H1 (cell line): ENCODE data around the gene C11orf71. TPM values are rescaled to one million over a fixed set of nuclear protein-coding genes. Genes with fewer than 3 reads are reported as not detected.

Source experiments
- CTCF ChIA-PET: fragments of 300-600 bp; sonication (Branson Sonifier 250); formaldehyde crosslinking; loops from one replicate; lab custom pipeline; 2021; ENCODE audit not compliant: partially characterized antibody; lab: Charles Lee
- POLR2A ChIA-PET: fragments of 300-600 bp; sonication (Branson Sonifier 250); formaldehyde crosslinking; loops from one replicate; lab custom pipeline; 2021; ENCODE audit warnings: inconsistent platforms; ENCODE audit not compliant: partially characterized antibody; lab: Charles Lee
- DNase-seq, 2 experiments: peaks; one replicate each; pipeline versions ENCODE4 v3.0.0 to v3.0.0-alpha.2; 2010 to 2022; ENCODE audit warnings: low spot score in 2 of 2, low read depth in 1 of 2, mixed read lengths in 1 of 2
- FAIRE-seq: peaks from 2 replicates; lab custom pipeline; 2011; peaks lifted over from hg19 to GRCh38; lab: Jason Lieb, UNC
- H2AFZ ChIP-seq: 2 replicates; pipeline ENCODE4 v1.8.1; 2012; ENCODE audit warnings: low read length, inconsistent platforms
- H2AK5ac ChIP-seq: 2 replicates; pipeline ENCODE4 v1.6.1; 2013; ENCODE audit warnings: low read depth, low read length
- H2BK120ac ChIP-seq: replicated peaks from 2 replicates; pipeline ENCODE3; 2013; ENCODE audit warnings: low read depth, low read length, inconsistent platforms
- H2BK12ac ChIP-seq: 2 replicates; pipeline ENCODE4 v1.6.1; 2013; ENCODE audit warnings: low read depth, low read length
- H2BK15ac ChIP-seq: 2 replicates; pipeline ENCODE4 v1.6.1; 2013; ENCODE audit warnings: low read length
- H2BK20ac ChIP-seq: 2 replicates; pipeline ENCODE4 v1.6.1; 2013; ENCODE audit warnings: low read length
- H2BK5ac ChIP-seq: 2 replicates; pipeline ENCODE4 v1.6.1; 2013; ENCODE audit warnings: low read depth, low read length
- H3K14ac ChIP-seq: 2 replicates; pipeline ENCODE4 v1.6.1; 2013; ENCODE audit warnings: inconsistent platforms; ENCODE audit not compliant: insufficient read length
- H3K18ac ChIP-seq: 2 replicates; pipeline ENCODE4 v1.6.1; 2013; ENCODE audit warnings: low read length; ENCODE audit errors: extremely low read depth
- H3K23ac ChIP-seq: 2 replicates; pipeline ENCODE4 v1.6.1; 2013; ENCODE audit warnings: inconsistent platforms; ENCODE audit not compliant: insufficient read length
- H3K23me2 ChIP-seq: 2 replicates; pipeline ENCODE4 v1.6.1; 2013; ENCODE audit warnings: low read depth, low read length
- H3K27ac ChIP-seq: 2 replicates; pipeline ENCODE4 v1.6.1; 2011; ENCODE audit warnings: low read depth, low read length, inconsistent platforms
- H3K27me3 ChIP-seq, 4 experiments: replicated peaks in 1 of 4; 1 replicate in 1 of 4; 2 replicates in 3 of 4; pipeline versions ENCODE4 v1.6.1 to v1.8.1; 2011 to 2013; ENCODE audit warnings: low read length in 3 of 4, mild to moderate bottlenecking in 3 of 4, inconsistent platforms in 2 of 4, mixed read lengths in 2 of 4, moderate library complexity in 1 of 4; ENCODE audit not compliant: control insufficient read depth in 3 of 4, insufficient read depth in 3 of 4; ENCODE audit errors: extremely low read depth in 1 of 4
- H3K36me3 ChIP-seq, 4 experiments: 2 replicates each; pipeline versions ENCODE4 v1.6.1 to v1.8.1; 2011 to 2013; ENCODE audit warnings: mild to moderate bottlenecking in 4 of 4, low read length in 3 of 4, moderate library complexity in 2 of 4, control low read depth in 1 of 4, inconsistent platforms in 1 of 4; ENCODE audit not compliant: insufficient read depth in 4 of 4, control insufficient read depth in 2 of 4
- H3K4ac ChIP-seq: replicated peaks from 2 replicates; pipeline ENCODE3; 2013; ENCODE audit warnings: low read length, low read depth, mixed read lengths, inconsistent platforms; ENCODE audit not compliant: insufficient read length
- H3K4me1 ChIP-seq, 4 experiments: replicated peaks in 1 of 4; 1 replicate in 1 of 4; 2 replicates in 3 of 4; pipeline versions ENCODE4 v1.6.1 to v1.8.1; 2011 to 2013; ENCODE audit warnings: low read length in 3 of 4, inconsistent platforms in 2 of 4, mixed read lengths in 1 of 4; ENCODE audit not compliant: insufficient read depth in 4 of 4, control insufficient read depth in 3 of 4
- H3K4me2 ChIP-seq, 2 experiments: 2 replicates each; pipeline versions ENCODE4 v1.6.1 to v1.8.1; 2011 to 2013; ENCODE audit warnings: low read depth in 2 of 2, low read length in 2 of 2, control low read depth in 1 of 2, inconsistent platforms in 1 of 2, mild to moderate bottlenecking in 1 of 2; ENCODE audit not compliant: insufficient read depth in 1 of 2
- H3K4me3 ChIP-seq, 4 experiments: fragments of 200-600, 300-600 bp in 1 of 4; sonication (generic), shearing (Covaris generic), sonication (Bioruptor Twin) in 1 of 4; 2 replicates each; pipeline versions ENCODE4 v1.5.1 to v1.8.1; 2011 to 2016; ENCODE audit warnings: low read length in 4 of 4, low read depth in 3 of 4, control low read depth in 2 of 4, inconsistent platforms in 2 of 4, mild to moderate bottlenecking in 2 of 4, mixed read lengths in 1 of 4, moderate library complexity in 1 of 4; ENCODE audit not compliant: insufficient read depth in 2 of 4; ENCODE audit errors: extremely low read depth in 1 of 4
- H3K56ac ChIP-seq: replicated peaks from 2 replicates; pipeline ENCODE3; 2013; ENCODE audit warnings: low read depth, mild to moderate bottlenecking, mixed read lengths, low read length, inconsistent platforms; ENCODE audit not compliant: insufficient read length
- H3K79me1 ChIP-seq: 2 replicates; pipeline ENCODE4 v1.6.1; 2013; ENCODE audit warnings: low read depth, low read length, control low read depth
- H3K79me2 ChIP-seq, 2 experiments: 2 replicates each; pipeline versions ENCODE4 v1.6.1 to v1.8.1; 2012 to 2013; ENCODE audit warnings: low read length in 2 of 2, mild to moderate bottlenecking in 2 of 2, inconsistent platforms in 1 of 2; ENCODE audit not compliant: insufficient read depth in 2 of 2, control insufficient read depth in 1 of 2
- H3K9ac ChIP-seq, 4 experiments: replicated peaks in 1 of 4; 1 replicate in 1 of 4; 2 replicates in 3 of 4; pipeline versions ENCODE4 v1.6.1 to v1.8.1; 2011 to 2013; ENCODE audit warnings: low read depth in 3 of 4, low read length in 3 of 4, control low read depth in 2 of 4, mild to moderate bottlenecking in 2 of 4, moderate library complexity in 2 of 4, inconsistent platforms in 1 of 4; ENCODE audit errors: extremely low read depth in 1 of 4
- H3K9me3 ChIP-seq, 2 experiments: 2 replicates each; pipeline versions ENCODE4 v1.6.1 to v1.8.1; 2012 to 2013; ENCODE audit warnings: mild to moderate bottlenecking in 2 of 2, moderate library complexity in 2 of 2, control low read depth in 1 of 2, inconsistent platforms in 1 of 2, low read depth in 1 of 2, low read length in 1 of 2, mixed read lengths in 1 of 2; ENCODE audit not compliant: insufficient read depth in 2 of 2
- H4K20me1 ChIP-seq, 2 experiments: replicated peaks in 1 of 2; 2 replicates each; pipeline versions ENCODE3 to v1.8.1; 2011 to 2013; ENCODE audit warnings: inconsistent platforms in 2 of 2, low read length in 2 of 2, mild to moderate bottlenecking in 1 of 2; ENCODE audit not compliant: insufficient read depth in 2 of 2, control insufficient read depth in 1 of 2
- H4K5ac ChIP-seq: 2 replicates; pipeline ENCODE4 v1.6.1; 2013; ENCODE audit warnings: low read length, low read depth, mixed read lengths, inconsistent platforms; ENCODE audit not compliant: insufficient read length
- H4K8ac ChIP-seq: 2 replicates; pipeline ENCODE4 v1.8.0; 2013; ENCODE audit warnings: mild to moderate bottlenecking, moderate library complexity, low read length, inconsistent platforms; ENCODE audit not compliant: insufficient read depth; ENCODE audit errors: extremely low read depth
- H4K91ac ChIP-seq: replicated peaks from 2 replicates; pipeline ENCODE3; 2013; ENCODE audit warnings: low read length, mixed read lengths, inconsistent platforms; ENCODE audit not compliant: insufficient read length
- CREB1 ChIP-seq: IDR thresholded peaks from 2 replicates; pipeline ENCODE4 v1.6.1; 2012; ENCODE audit warnings: inconsistent platforms
- EGR1 ChIP-seq: IDR thresholded peaks from 2 replicates; pipeline ENCODE4 v1.6.1; 2011; ENCODE audit warnings: low read depth, low read length, borderline replicate concordance
- FOSL1 ChIP-seq: IDR thresholded peaks from 2 replicates; pipeline ENCODE4 v1.6.1; 2011; ENCODE audit warnings: mild to moderate bottlenecking, low read depth, low read length, moderate library complexity; ENCODE audit not compliant: insufficient read depth
- RAD21 ChIP-seq, 2 experiments: IDR thresholded peaks in 1 of 2; conservative IDR thresholded peaks in 1 of 2; 2 replicates each; pipeline ENCODE4 v1.6.1; 2011; ENCODE audit warnings: low read depth in 2 of 2, low read length in 2 of 2, improper control_type of control experiment in 1 of 2, inconsistent platforms in 1 of 2, mild to moderate bottlenecking in 1 of 2, moderate library complexity in 1 of 2
- SIRT6 ChIP-seq: IDR thresholded peaks from one replicate; pipeline ENCODE4 v1.7.1; 2012; ENCODE audit warnings: low read length, inconsistent platforms
- SP1 ChIP-seq: IDR thresholded peaks from 2 replicates; pipeline ENCODE4 v1.6.1; 2011; ENCODE audit warnings: low read depth, low read length
- SP4 ChIP-seq: IDR thresholded peaks from 2 replicates; pipeline ENCODE4 v1.6.1; 2012; ENCODE audit warnings: low read length, inconsistent platforms
- TAF1 ChIP-seq: IDR thresholded peaks from 2 replicates; pipeline ENCODE4 v1.6.1; 2011; ENCODE audit warnings: mild to moderate bottlenecking, low read depth, low read length
- TEAD4 ChIP-seq: IDR thresholded peaks from 2 replicates; pipeline ENCODE4 v1.6.1; 2012; ENCODE audit warnings: low read depth, low read length, inconsistent platforms, mixed read lengths
- WGBS, 2 experiments: shearing (Covaris generic) in 1 of 2; methylation state at CpG; one replicate each; pipeline versions ENCODE4 v1.1.6 to v1.1.7; 2013 to 2015; ENCODE audit warnings: low lambda C conversion rate in 2 of 2, mixed read lengths in 2 of 2, inconsistent platforms in 1 of 2, low coverage in 1 of 2, missing lambda C conversion rate in 1 of 2; ENCODE audit not compliant: insufficient replicate concordance in 2 of 2, insufficient coverage in 1 of 2, insufficient read length in 1 of 2; ENCODE audit errors: extremely low coverage in 1 of 2, missing lambda C conversion rate in 1 of 2; 5-methylcytosine and 5-hydroxymethylcytosine counted together
- polyA plus RNA-seq, 7 experiments: library from polyadenylated mRNA; depleted of rRNA in 3 of 7; stranded (reverse) in 5 of 7; unstranded in 2 of 7; fragments of >200 nt in 5 of 7; fragments of 200-250 nt in 2 of 7; gene quantifications; 1 replicate in 5 of 7; 2 replicates in 1 of 7; 4 replicates in 1 of 7; pipeline versions ENCODE4 v1.2.1 to v1.2.3, GENCODE V29; 2011 to 2013; ENCODE audit warnings: missing spikeins in 2 of 7, mixed read lengths in 2 of 7
- total RNA-seq: library from RNA; stranded (reverse); fragmentation: NEBNext Ultra II Directional; extraction: Animal tissue kit (Norgen Biotek cat#: 25700); gene quantifications from 2 replicates; pipeline ENCODE4 v1.2.1, GENCODE V29; 2021

The C11orf71 gene
- total and polyA plus RNA-seq, 2 of the 8 experiments (the other 6 are each of a cell fraction or from before 2014, with no cell fraction given), result 5.4 to 8.7 TPM

GRCh38 chr11:114362958-114363357, 37.4 kb downstream of the C11orf71 start:
- no peak overlapping the region for H3K4ac ChIP-seq
- H2BK120ac ChIP-seq, result no peak overlapping the region
- no peak overlapping the region for H4K8ac ChIP-seq
- no peak overlapping the region for H3K18ac ChIP-seq
- no peaks in the 10 kb centered on the region; the same call in 1 of the 2 replicates for H3K79me1 ChIP-seq
- TF ChIP-seq TEAD4 (no peak), RAD21 (IDR thresholded peaks at IDR 0.05 in 1 of 2, conservative IDR thresholded peaks at IDR 0.05 in 1 of 2; ENCODE audit: low read depth in 2 of 2, low read length in 2 of 2) (no peak), EGR1 (no peak), FOSL1 (no peak), CREB1 (no peak), TAF1 (no peak), SP1 (no peak), SIRT6 (no peak), SP4 (no peak)
- DNase-seq, result no peak
- no peak overlapping the region for H2AK5ac ChIP-seq
- no peak overlapping the region for H3K14ac ChIP-seq
- H3K27me3 ChIP-seq, result no peaks in the 10 kb centered on the region
- no peak overlapping the region for H2BK12ac ChIP-seq
- no peak overlapping the region for H3K56ac ChIP-seq
- CTCF ChIA-PET, result interaction anchor here (0.9 to 1.7 kb wide), 2 partner anchors 14 to 15 kb away, joined by 3 to 6 read pairs; no protein-coding TSS in a partner anchor
- H4K5ac ChIP-seq, result no peak overlapping the region
- H3K4me2 ChIP-seq, result no peak overlapping the region
- no peak overlapping the region for H2BK5ac ChIP-seq
- no peaks in the 10 kb centered on the region for H3K79me2 ChIP-seq
- POLR2A ChIA-PET, result no interaction called here
- H3K4me3 ChIP-seq, result no peak overlapping the region
- no peaks in the 10 kb centered on the region for H3K23me2 ChIP-seq
- H2BK20ac ChIP-seq, result no peak overlapping the region
- WGBS, 2 experiments, result 84% methylated on average over 3 of the region's 3 CpGs; no CpG with 5 or more reads in 1 of the 2 experiments
- H3K9me3 ChIP-seq, result no peaks in the 10 kb centered on the region
- H3K9ac ChIP-seq, result no peak overlapping the region
- no peak overlapping the region for H4K91ac ChIP-seq
- no peak overlapping the region for H3K23ac ChIP-seq
- no peaks in the 10 kb centered on the region for H3K36me3 ChIP-seq
- H3K27ac ChIP-seq, result no peak overlapping the region
- H2BK15ac ChIP-seq, result no peak overlapping the region
- H4K20me1 ChIP-seq, result no peaks in the 10 kb centered on the region
- H3K4me1 ChIP-seq, result peaks cover 0 to 6% (median 0%) of the 10 kb centered on the region in 4 experiments; a peak in 2 of 7 replicates
- H2AFZ ChIP-seq, result no peak overlapping the region
- FAIRE-seq, result no peak
